ENCODE results near the gene MMP14. TPM values are rescaled to one million over a fixed set of nuclear protein-coding genes. Genes with fewer than 3 reads are reported as not detected.

Gene MMP14
- total RNA-seq, 1 experiment from 2014 or later: 34.8 TPM

- Histone ChIP-seq H3K4me2 (no peak overlapping the region), H3K79me2 (ENCODE audit: low read depth) (no peaks in the 10 kb centered on the region), H3K27me3 (ENCODE audit: insufficient read depth, low read depth) (no peaks in the 10 kb centered on the region), H3K27ac (no peak overlapping the region), H3K4me3 (no peak overlapping the region), H3K9me2 (ENCODE audit: insufficient read depth) (no peaks in the 10 kb centered on the region), H3F3A (ENCODE audit: insufficient read depth, low read depth) (no peaks in the 10 kb centered on the region), H3K4me1 (replicated peaks; ENCODE audit: insufficient read depth) (no peaks in the 10 kb centered on the region), H3K9me3 (ENCODE audit: insufficient read depth, low read depth) (no peaks in the 10 kb centered on the region), H2AFZ (no peak overlapping the region), H3K36me3 (ENCODE audit: low read depth) (no peaks in the 10 kb centered on the region), H4K20me1 (ENCODE audit: insufficient read depth) (no peaks in the 10 kb centered on the region)
- no peak for DNase-seq
- ChIA-PET POLR2A (ENCODE audit: unreplicated experiment) (interaction anchor here (0.5 kb wide), 1 partner anchor 63 kb away, joined by 5 read pairs; no protein-coding TSS in a partner anchor), CTCF (no interaction called here)
- no peak for TF ChIP-seq EZH2 (IDR thresholded peaks at IDR 0.05; ENCODE audit: low read depth)
- no peak for TF ChIP-seq CTCF (conservative IDR thresholded peaks at IDR 0.05)
- intact Hi-C loops (cut with micrococcal nuclease; ENCODE audit: unreplicated experiment): no loop called here
- BruUV-seq (replicated peaks): no TSS peak
Measured at GRCh38 chr14:22839159-22839779, 2.9 kb downstream of the MMP14 start.

- no peak for DNase-seq
- Histone ChIP-seq H3K9me2 (ENCODE audit: insufficient read depth) (no peaks in the 10 kb centered on the region), H3F3A (ENCODE audit: insufficient read depth, low read depth) (no peaks in the 10 kb centered on the region), H4K20me1 (ENCODE audit: insufficient read depth) (no peaks in the 10 kb centered on the region), H3K9me3 (ENCODE audit: insufficient read depth, low read depth) (no peaks in the 10 kb centered on the region), H3K4me3 (no peak overlapping the region), H3K27me3 (ENCODE audit: insufficient read depth, low read depth) (no peaks in the 10 kb centered on the region), H3K36me3 (ENCODE audit: low read depth) (no peaks in the 10 kb centered on the region), H3K27ac (no peak overlapping the region), H2AFZ (no peak overlapping the region), H3K4me1 (replicated peaks; ENCODE audit: insufficient read depth) (no peaks in the 10 kb centered on the region), H3K4me2 (no peak overlapping the region), H3K79me2 (ENCODE audit: low read depth) (no peaks in the 10 kb centered on the region)
- TF ChIP-seq CTCF (conservative IDR thresholded peaks at IDR 0.05) (no peak), EZH2 (IDR thresholded peaks at IDR 0.05; ENCODE audit: low read depth) (no peak)
- ChIA-PET POLR2A (ENCODE audit: unreplicated experiment) (no interaction called here), CTCF (no interaction called here)
- no TSS peak for BruUV-seq (replicated peaks)
- intact Hi-C loops (cut with micrococcal nuclease; ENCODE audit: unreplicated experiment): no loop called here
Measured at GRCh38 chr14:22841311-22841710, 4.9 kb downstream of the MMP14 start.

- no peaks in the 10 kb centered on the region for H3K9me2 ChIP-seq (ENCODE audit: insufficient read depth)
- POLR2A ChIA-PET (ENCODE audit: unreplicated experiment): no interaction called here
- TF ChIP-seq CTCF (conservative IDR thresholded peaks at IDR 0.05): no peak
- TF ChIP-seq EZH2 (IDR thresholded peaks at IDR 0.05; ENCODE audit: low read depth): no peak
- H4K20me1 ChIP-seq (ENCODE audit: insufficient read depth): no peaks in the 10 kb centered on the region
- CTCF ChIA-PET: no interaction called here
- intact Hi-C loops (cut with micrococcal nuclease; ENCODE audit: unreplicated experiment): no loop called here
- H2AFZ ChIP-seq: no peak overlapping the region
- H3K27ac ChIP-seq: no peak overlapping the region
- H3K79me2 ChIP-seq (ENCODE audit: low read depth): no peaks in the 10 kb centered on the region
- no peak overlapping the region for H3K4me3 ChIP-seq
- H3K27me3 ChIP-seq (ENCODE audit: insufficient read depth, low read depth): no peaks in the 10 kb centered on the region
- no peak overlapping the region for H3K4me2 ChIP-seq
- DNase-seq: no peak
- no peaks in the 10 kb centered on the region for H3K36me3 ChIP-seq (ENCODE audit: low read depth)
- no peaks in the 10 kb centered on the region for H3K4me1 ChIP-seq (replicated peaks; ENCODE audit: insufficient read depth)
- H3F3A ChIP-seq (ENCODE audit: insufficient read depth, low read depth): no peaks in the 10 kb centered on the region
- H3K9me3 ChIP-seq (ENCODE audit: insufficient read depth, low read depth): no peaks in the 10 kb centered on the region
- BruUV-seq (replicated peaks): no TSS peak
Measured at GRCh38 chr14:22841769-22842168, 5.4 kb downstream of the MMP14 start.

All from PC-9 (cell line).